ENCODE data around the gene NUP43. TPM values are rescaled to one million over a fixed set of nuclear protein-coding genes. Genes with fewer than 3 reads are reported as not detected.
"Not testable (repeated sequence)": the region's sequence is repeated elsewhere in the genome, so short reads cannot be mapped to it uniquely, and the experiment has no call there.

The NUP43 gene
- total and polyA plus RNA-seq, 12 donors = 10.0 to 34.3 (median 29.5) TPM

- TF ChIP-seq CTCF (IDR thresholded peaks at IDR 0.05) = no peak
- peak overlapping the region in 3 of 10 donors; percentile 20 to 28 (median 26) for H3K27ac ChIP-seq
- no peak overlapping the region for H3K4me3 ChIP-seq
- peaks cover 0 to 16% (median 5%) of the 10 kb centered on the region in 9 donors for H3K4me1 ChIP-seq
- 61 to 63% methylated on average over 7 of the region's 7 CpGs for WGBS, 2 donors
- H3K36me3 ChIP-seq = peaks cover 0 to 85% (median 30%) of the 10 kb centered on the region in 9 donors
- H3K9me3 ChIP-seq = no peaks in the 10 kb centered on the region
- no peaks in the 10 kb centered on the region for H3K27me3 ChIP-seq
- DNase-seq (peak in 1 of 2 donors; percentile 6), ATAC-seq (peak in 4 of 8 donors; percentile 21 to 68 (median 46))
- intact Hi-C loops (cut with DNase I) = no loop called here
These were observed 60.1 kb downstream of the NUP43 start for GRCh38 chr6:149686230-149686629.

GRCh38 chr6:149683256-149683859 lies 63.0 kb downstream of the NUP43 start:
- H3K36me3 ChIP-seq = peaks cover 0 to 80% (median 35%) of the 10 kb centered on the region in 9 donors
- peaks cover 0 to 23% (median 5%) of the 10 kb centered on the region in 9 donors for H3K4me1 ChIP-seq
- WGBS, 2 donors = 67 to 77% methylated on average over 4 of the region's 4 CpGs
- H3K27me3 ChIP-seq = no peaks in the 10 kb centered on the region
- peak; percentile 42 to 94 (median 83) for ATAC-seq
- H3K4me3 ChIP-seq = no peak overlapping the region
- no peak for TF ChIP-seq CTCF (IDR thresholded peaks at IDR 0.05)
- H3K9me3 ChIP-seq = no peaks in the 10 kb centered on the region
- H3K27ac ChIP-seq = peak overlapping the region in 9 of 10 donors; percentile 21 to 79 (median 56)
- peak in 1 of 2 donors; percentile 19 for DNase-seq
- intact Hi-C loops (cut with DNase I) = no loop called here

GRCh38 chr6:149681845-149682244 lies 64.5 kb downstream of the NUP43 start:
- H3K27me3 ChIP-seq = not testable (repeated sequence)

GRCh38 chr6:149681209-149681608 lies 65.1 kb downstream of the NUP43 start:
- peaks cover 0 to 23% (median 4%) of the 10 kb centered on the region in 9 donors for H3K4me1 ChIP-seq
- intact Hi-C loops (cut with DNase I) = no loop called here
- peak overlapping the region in 5 of 10 donors; percentile 1 to 55 (median 19) for H3K27ac ChIP-seq
- H3K27me3 ChIP-seq = no peaks in the 10 kb centered on the region
- peaks cover 0 to 86% (median 41%) of the 10 kb centered on the region in 9 donors for H3K36me3 ChIP-seq
- no peak overlapping the region for H3K4me3 ChIP-seq
- DNase-seq (no peak), ATAC-seq (no peak)
- no peaks in the 10 kb centered on the region for H3K9me3 ChIP-seq
- no peak for TF ChIP-seq CTCF (IDR thresholded peaks at IDR 0.05)

More at GRCh38 chr6:149681845-149682244, 64.5 kb downstream of the NUP43 start:
- H3K4me3 ChIP-seq; ATAC-seq; intact Hi-C loops (cut with DNase I); H3K9me3 ChIP-seq; DNase-seq: not testable (repeated sequence)
- H3K27ac ChIP-seq = peak overlapping the region in 4 of 10 donors; percentile 1 to 55 (median 32)
- peaks cover 0 to 81% (median 37%) of the 10 kb centered on the region in 9 donors for H3K36me3 ChIP-seq
- peaks cover 0 to 23% (median 5%) of the 10 kb centered on the region in 9 donors for H3K4me1 ChIP-seq
- WGBS, 2 donors = 94% methylated on average over 14 of the region's 14 CpGs

GRCh38 chr6:149680503-149680902 lies 65.8 kb downstream of the NUP43 start:
- TF ChIP-seq CTCF (IDR thresholded peaks at IDR 0.05) = no peak
- Histone ChIP-seq H3K4me1 (peaks cover 0 to 23% (median 0%) of the 10 kb centered on the region in 9 donors), H3K9me3 (no peaks in the 10 kb centered on the region), H3K27me3 (no peaks in the 10 kb centered on the region), H3K36me3 (peaks cover 0 to 86% (median 43%) of the 10 kb centered on the region in 9 donors), H3K4me3 (no peak overlapping the region), H3K27ac (peak overlapping the region in 3 of 10 donors; percentile 19 to 55 (median 45))
- DNase-seq (no peak), ATAC-seq (no peak)
- intact Hi-C loops (cut with DNase I) = no loop called here
- 60 to 95% methylated on average over 1 of the region's 1 CpG for WGBS, 2 donors

Data from heart right ventricle (tissue), 16 donors.